ENCODE measurements around the gene BACE2.

DNA sequence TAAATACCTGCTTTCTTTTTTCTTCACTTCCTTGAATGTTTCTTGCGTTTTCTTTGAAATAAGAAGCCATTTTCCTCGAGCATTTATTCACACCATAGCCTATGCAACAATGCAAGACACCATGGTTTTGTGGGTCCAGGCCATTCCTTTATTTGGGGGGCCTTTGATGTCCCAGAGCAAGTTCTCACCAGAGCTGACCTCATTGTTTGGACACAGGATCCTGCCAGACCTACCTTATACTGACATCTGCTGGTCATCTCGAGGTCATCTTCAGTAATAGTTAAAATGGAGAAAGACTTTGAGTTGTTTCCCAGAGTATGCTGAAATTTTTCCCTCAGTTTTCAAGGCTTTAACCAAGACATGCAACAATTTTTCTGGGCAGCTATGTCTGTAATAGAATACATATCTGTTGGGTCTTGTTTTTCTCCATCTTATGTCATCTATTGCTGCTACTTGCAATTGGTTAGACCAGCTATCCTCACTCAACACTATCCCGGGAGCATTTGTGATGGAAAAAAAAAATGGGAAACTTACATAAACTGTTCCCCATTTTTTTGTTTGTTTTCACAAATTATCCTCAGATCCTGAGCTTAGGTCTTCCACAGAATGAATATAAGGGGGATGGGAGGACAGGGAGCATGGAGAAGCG, 34.0 kb upstream of the BACE2 start:
- TF ChIP-seq TCF12 (IDR thresholded peaks at IDR 0.05) (no peak), TCF12 (CRISPR knock-in tag; IDR thresholded peaks at IDR 0.05) (no peak), POLR2AphosphoS5 (IDR thresholded peaks at IDR 0.05; ENCODE audit: low read depth, low read length) (no peak), NFRKB (IDR thresholded peaks at IDR 0.05) (no peak)
